Pancreas (tissue), 10 donors: ENCODE measurements around the gene TBKBP1. TPM values are rescaled to one million over a fixed set of nuclear protein-coding genes. Genes with fewer than 3 reads are reported as not detected.
"Not testable (repeated sequence)": the region's sequence is repeated elsewhere in the genome, so short reads cannot be mapped to it uniquely, and the experiment has no call there.

Source experiments
- ATAC-seq, 4 donors: fragments of 200-7000 bp; cut with Tn5 transposase; one replicate each; pipeline versions ENCODE4 v1.8.0 to v1.9.1; 2020; ENCODE audit warnings: mild to moderate bottlenecking in 4 of 4, moderate library complexity in 4 of 4
- DNase-seq, 6 donors: peaks; one replicate each; pipeline ENCODE4 v3.0.0-alpha.2; 2020
- FAIRE-seq: peaks from 2 replicates; lab custom pipeline; 2012; peaks lifted over from hg19 to GRCh38; lab: Jason Lieb, UNC
- H3K27ac ChIP-seq, 4 donors: fragments of 200-600 bp; sonication (generic); 1 replicate in 3 of 4; 2 replicates in 1 of 4; pipeline versions ENCODE4 v1.5.0 to v1.8.0; 2020
- H3K27me3 ChIP-seq, 4 donors: fragments of 200-600 bp; one replicate each; pipeline ENCODE4 v1.8.0; 2021
- H3K36me3 ChIP-seq, 3 donors: fragments of 200-600 bp; sonication (generic) in 1 of 3; one replicate each; pipeline versions ENCODE4 v1.5.0 to v1.8.0; 2020 to 2021
- H3K4me1 ChIP-seq, 3 donors: fragments of 200-600 bp; one replicate each; pipeline ENCODE4 v1.8.0; 2021
- H3K4me3 ChIP-seq, 4 donors: fragments of 200-600 bp; sonication (generic) in 2 of 4; one replicate each; pipeline versions ENCODE4 v1.5.0 to v1.8.0; 2020 to 2021
- H3K9me3 ChIP-seq, 4 donors: fragments of 200-600 bp; one replicate each; pipeline ENCODE4 v1.8.0; 2021
- WGBS, 2 donors: extraction: QIAGEN DNeasy Blood & Tissue Kit; methylation state at CpG; one replicate each; pipeline ENCODE4 v1.1.7; 2013; 5-methylcytosine and 5-hydroxymethylcytosine counted together
- intact Hi-C, 3 donors: fragments of 100-400 bp; cut with DNase I; formaldehyde crosslinking; loops; one replicate each; pipeline versions ENCODE4 v1.11.1 to v1.14.2; 2022
- polyA plus RNA-seq, 2 donors: library from polyadenylated mRNA; stranded (reverse); fragments of 200-250 nt; gene quantifications; one replicate each; pipeline ENCODE4 v1.2.3, GENCODE V29; 2013
- total RNA-seq, 6 donors: library from RNA; stranded (reverse); fragmentation: NEBNext Ultra II Directional in 4 of 6; extraction: Animal tissue kit (Norgen Biotek cat#: 25700) in 4 of 6; gene quantifications; one replicate each; pipeline versions ENCODE4 v1.2.1 to v1.2.4, GENCODE V29; 2021 to 2023
- TF ChIP-seq, protein P1 (sequence below), 4 donors: fragments of 200-600 bp; sonication (generic) in 3 of 4; IDR thresholded peaks; one replicate each; pipeline versions ENCODE4 v1.5.0 to v1.8.0; 2021; ENCODE audit warnings: antibody characterized with exemption in 4 of 4
- donor health status: healthy with polysubstance abuse.
- donor health status: DM: no; HTN: no; CAD: no; lungs with moderate emphysema.
- donor health status: DM: no; HTN: no; CAD: no.
- donor health status: control.
- donor health status: control.
- donor health status: Bipolar disorder and iron deficiency.
- donor health status: DM: yes; HTN: yes; CAD: no.
- donor health status: DM: no; HTN: no; CAD: no.
- donor health status: DM: no; HTN: no; CAD: no.
- donor health status: DM: yes; HTN: yes; CAD: no.

Gene TBKBP1
- total and polyA plus RNA-seq, 8 donors: 4.7 to 21.2 (median 6.4) TPM

DNA sequence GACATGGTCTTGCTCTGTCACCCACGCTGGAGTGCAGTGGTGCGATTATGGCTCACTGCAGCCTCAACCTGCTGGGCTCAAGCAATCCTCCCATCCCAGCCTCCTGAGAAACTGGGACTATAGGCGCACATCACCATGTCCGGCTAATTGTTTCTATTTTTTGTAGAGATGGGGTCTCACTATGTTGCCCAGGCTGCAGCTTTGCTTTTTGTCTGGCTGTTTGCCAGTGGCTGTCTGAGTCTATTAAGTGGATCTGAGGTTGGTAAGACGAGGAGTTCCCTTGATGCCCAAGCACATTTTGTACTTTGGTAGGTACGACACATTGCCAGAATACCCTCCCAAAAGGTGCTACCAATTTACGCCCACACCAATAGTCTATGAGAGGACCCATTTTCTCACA lies 44.2 kb downstream of the TBKBP1 start:
- H3K27me3 ChIP-seq: no peaks in the 10 kb centered on the region
- WGBS, 2 donors: 87 to 88% methylated on average over 7 of the region's 7 CpGs
- no peaks in the 10 kb centered on the region for H3K9me3 ChIP-seq
- H3K27ac ChIP-seq: no peak overlapping the region
- H3K36me3 ChIP-seq: no peaks in the 10 kb centered on the region
- DNase-seq (no peak), FAIRE-seq (no peak), ATAC-seq (no peak)
- TF ChIP-seq, protein P1, sequence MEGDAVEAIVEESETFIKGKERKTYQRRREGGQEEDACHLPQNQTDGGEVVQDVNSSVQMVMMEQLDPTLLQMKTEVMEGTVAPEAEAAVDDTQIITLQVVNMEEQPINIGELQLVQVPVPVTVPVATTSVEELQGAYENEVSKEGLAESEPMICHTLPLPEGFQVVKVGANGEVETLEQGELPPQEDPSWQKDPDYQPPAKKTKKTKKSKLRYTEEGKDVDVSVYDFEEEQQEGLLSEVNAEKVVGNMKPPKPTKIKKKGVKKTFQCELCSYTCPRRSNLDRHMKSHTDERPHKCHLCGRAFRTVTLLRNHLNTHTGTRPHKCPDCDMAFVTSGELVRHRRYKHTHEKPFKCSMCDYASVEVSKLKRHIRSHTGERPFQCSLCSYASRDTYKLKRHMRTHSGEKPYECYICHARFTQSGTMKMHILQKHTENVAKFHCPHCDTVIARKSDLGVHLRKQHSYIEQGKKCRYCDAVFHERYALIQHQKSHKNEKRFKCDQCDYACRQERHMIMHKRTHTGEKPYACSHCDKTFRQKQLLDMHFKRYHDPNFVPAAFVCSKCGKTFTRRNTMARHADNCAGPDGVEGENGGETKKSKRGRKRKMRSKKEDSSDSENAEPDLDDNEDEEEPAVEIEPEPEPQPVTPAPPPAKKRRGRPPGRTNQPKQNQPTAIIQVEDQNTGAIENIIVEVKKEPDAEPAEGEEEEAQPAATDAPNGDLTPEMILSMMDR (IDR thresholded peaks at IDR 0.05): no peak
- intact Hi-C loops: no loop called here
- H3K4me1 ChIP-seq: no peaks in the 10 kb centered on the region
- no peak overlapping the region for H3K4me3 ChIP-seq

DNA sequence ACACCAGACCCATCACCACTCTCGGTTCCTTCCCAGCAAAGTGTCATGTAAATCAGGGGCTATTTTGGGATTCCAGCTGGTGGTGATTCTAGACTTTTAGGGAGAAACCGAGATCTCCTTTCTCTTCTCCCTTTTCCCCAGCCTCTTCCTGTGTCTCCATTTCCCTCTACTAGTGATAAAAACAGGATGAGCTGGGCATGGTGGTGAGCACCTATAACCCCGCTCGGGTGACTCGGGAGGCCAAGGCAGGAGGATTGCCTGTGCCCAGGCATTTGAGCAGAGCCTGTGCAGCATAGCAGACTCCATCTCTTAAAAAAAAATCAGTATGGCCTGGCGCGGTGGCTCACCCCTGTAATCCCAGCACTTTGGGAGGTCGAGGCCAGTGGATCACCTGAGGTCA lies 45.2 kb downstream of the TBKBP1 start:
- H3K4me3 ChIP-seq: no peak overlapping the region
- H3K27ac ChIP-seq: no peak overlapping the region
- H3K27me3 ChIP-seq: no peaks in the 10 kb centered on the region
- no peaks in the 10 kb centered on the region for H3K4me1 ChIP-seq
- H3K36me3 ChIP-seq: no peaks in the 10 kb centered on the region
- DNase-seq: no peak
- WGBS, 2 donors: 75 to 77% methylated on average over 8 of the region's 8 CpGs
- intact Hi-C loops: no loop called here
- ATAC-seq: no peak
- no peaks in the 10 kb centered on the region for H3K9me3 ChIP-seq
- TF ChIP-seq, protein P1 (IDR thresholded peaks at IDR 0.05): no peak
- no peak for FAIRE-seq

DNA sequence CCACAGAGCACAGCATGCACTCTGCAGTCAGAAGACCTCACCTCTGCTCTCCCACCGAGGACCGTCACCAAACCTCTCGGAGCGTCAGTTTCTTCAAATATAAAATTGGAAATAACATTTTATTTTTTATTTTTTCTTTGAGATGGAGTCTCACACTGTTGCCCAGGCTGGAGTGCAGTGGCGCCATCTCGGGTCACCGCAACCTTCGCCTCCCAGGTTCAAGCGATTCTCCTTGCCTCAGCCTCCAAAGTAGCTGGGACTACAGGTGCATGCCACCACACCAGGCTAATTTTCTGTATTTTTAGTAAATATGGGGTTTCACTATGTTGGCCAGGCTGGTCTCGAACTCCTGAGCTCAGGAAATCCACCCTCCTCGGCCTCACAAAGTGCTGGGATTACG lies 46.0 kb downstream of the TBKBP1 start:
- H3K9me3 ChIP-seq, DNase-seq, ATAC-seq, H3K4me1 ChIP-seq, intact Hi-C loops, H3K27ac ChIP-seq, H3K36me3 ChIP-seq, FAIRE-seq, H3K27me3 ChIP-seq, H3K4me3 ChIP-seq: not testable (repeated sequence)
- 75 to 89% methylated on average over 12 of the region's 12 CpGs for WGBS, 2 donors

DNA sequence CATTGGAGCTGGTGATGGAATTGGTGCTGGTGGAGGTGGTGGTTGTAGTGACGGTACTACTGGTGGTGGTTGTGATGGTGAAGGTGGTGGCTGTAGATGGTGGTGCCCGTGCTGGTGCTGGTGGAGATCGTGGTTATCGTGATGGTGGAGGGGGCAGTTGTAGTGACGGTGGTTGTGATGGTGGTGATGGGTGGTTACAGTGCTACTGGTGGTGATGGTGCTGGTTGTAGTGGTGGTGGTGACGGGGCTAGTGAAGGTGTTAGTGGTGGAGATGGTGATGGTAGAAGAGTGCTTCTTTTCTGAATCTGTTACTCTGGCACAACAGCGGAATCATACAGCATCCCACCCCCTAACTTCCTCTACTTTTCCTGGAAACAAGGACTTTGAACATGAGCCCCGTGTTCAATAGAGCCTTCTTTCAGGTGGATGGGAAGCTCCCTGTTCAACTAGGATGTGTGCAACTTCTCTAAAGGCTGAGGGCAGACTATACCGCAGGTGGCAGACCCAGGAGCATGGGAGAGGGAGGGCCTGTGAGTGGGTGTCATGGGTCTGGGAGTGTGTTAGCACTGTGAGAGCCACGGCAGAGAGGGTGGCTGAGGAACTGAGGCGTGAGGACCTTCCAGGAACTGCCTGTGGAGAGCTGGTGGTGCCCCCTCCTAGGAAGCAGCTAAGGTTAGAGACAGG lies 47.3 kb downstream of the TBKBP1 start:
- no peak for FAIRE-seq
- no peak for ATAC-seq
- DNase-seq: no peak

DNA sequence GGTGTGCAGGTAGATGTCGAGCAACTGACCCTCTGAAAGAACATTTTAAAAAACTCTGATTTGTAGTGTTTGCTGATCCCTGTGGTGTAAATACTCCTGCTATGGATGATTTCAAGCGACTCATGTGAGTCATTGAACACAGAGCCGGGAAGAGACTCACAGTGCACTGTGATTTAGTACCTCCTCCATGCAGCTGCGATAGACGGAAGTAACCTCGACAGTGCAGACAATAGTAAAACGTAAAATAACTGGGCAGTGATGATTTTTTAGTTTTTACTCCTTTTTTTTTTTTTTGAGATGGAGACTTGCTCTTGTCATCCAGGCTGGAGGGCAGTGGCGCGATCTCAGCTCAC lies 47.8 kb downstream of the TBKBP1 start:
- Histone ChIP-seq H3K27me3 (peaks cover 0 to 5% (median 0%) of the 10 kb centered on the region in 4 donors), H3K4me3 (no peak overlapping the region), H3K36me3 (no peaks in the 10 kb centered on the region), H3K9me3 (no peaks in the 10 kb centered on the region), H3K27ac (no peak overlapping the region), H3K4me1 (no peaks in the 10 kb centered on the region)
- TF ChIP-seq, protein P1 (IDR thresholded peaks at IDR 0.05): no peak
- 64 to 73% methylated on average over 9 of the region's 9 CpGs for WGBS, 2 donors
- DNase-seq (no peak), ATAC-seq (no peak), FAIRE-seq (no peak)
- intact Hi-C loops: no loop called here

More for the DNA sequence above, 47.3 kb downstream of the TBKBP1 start:
- H3K4me3 ChIP-seq: no peak overlapping the region
- no peak overlapping the region for H3K27ac ChIP-seq
- TF ChIP-seq, protein P1 (IDR thresholded peaks at IDR 0.05): no peak
- H3K27me3 ChIP-seq: peaks cover 0 to 5% (median 0%) of the 10 kb centered on the region in 4 donors
- no peaks in the 10 kb centered on the region for H3K9me3 ChIP-seq
- no peaks in the 10 kb centered on the region for H3K36me3 ChIP-seq
- no peaks in the 10 kb centered on the region for H3K4me1 ChIP-seq
- intact Hi-C loops: no loop called here
- WGBS, 2 donors: 64 to 70% methylated on average over 11 of the region's 11 CpGs
